ENCODE results near the gene FBLN1. TPM values are rescaled to one million over a fixed set of nuclear protein-coding genes. Genes with fewer than 3 reads are reported as not detected.

The FBLN1 gene
- total RNA-seq, 4 donors from 2014 or later = 65.0 to 194 (median 136) TPM

DNA sequence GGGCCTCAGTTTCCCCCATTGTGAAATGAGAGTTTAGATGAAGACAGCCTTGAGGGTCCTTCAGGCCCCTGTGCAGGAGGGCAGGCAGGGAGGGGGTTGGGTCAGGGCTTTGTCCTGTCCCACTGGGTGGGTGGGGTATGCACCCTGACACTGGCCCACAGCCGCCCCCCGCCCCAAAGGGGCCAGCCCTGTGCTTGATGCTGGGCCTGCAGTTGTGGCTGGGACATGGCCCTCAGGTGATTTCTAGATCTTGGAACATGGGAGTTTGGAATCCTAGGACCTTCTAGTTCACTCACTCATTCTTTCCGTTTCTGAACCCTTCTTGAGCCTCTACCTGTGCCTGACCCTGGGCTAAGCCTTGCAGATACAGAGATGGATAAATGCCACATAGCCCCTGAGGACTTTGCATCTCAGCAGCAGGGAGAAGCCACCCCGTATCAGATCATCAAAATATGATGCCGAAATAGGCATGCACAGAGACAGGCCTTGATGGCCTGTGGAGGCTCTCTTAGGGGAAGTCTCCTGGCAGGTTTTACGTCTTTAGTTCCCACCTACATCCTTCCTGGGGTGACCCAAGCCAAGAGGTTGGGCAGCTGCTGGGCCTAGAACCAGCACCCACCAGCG is 76.0 kb downstream of the FBLN1 start:
- TF ChIP-seq CTCF (IDR thresholded peaks at IDR 0.05; ENCODE audit: low read depth) = no peak

GRCh38 chr22:45579306-45579705 is 76.6 kb downstream of the FBLN1 start:
- no peak for TF ChIP-seq CTCF (IDR thresholded peaks at IDR 0.05; ENCODE audit: low read depth)

GRCh38 chr22:45579806-45580725 is 77.4 kb downstream of the FBLN1 start:
- TF ChIP-seq CTCF (IDR thresholded peaks at IDR 0.05; ENCODE audit: low read depth) = no peak

DNA sequence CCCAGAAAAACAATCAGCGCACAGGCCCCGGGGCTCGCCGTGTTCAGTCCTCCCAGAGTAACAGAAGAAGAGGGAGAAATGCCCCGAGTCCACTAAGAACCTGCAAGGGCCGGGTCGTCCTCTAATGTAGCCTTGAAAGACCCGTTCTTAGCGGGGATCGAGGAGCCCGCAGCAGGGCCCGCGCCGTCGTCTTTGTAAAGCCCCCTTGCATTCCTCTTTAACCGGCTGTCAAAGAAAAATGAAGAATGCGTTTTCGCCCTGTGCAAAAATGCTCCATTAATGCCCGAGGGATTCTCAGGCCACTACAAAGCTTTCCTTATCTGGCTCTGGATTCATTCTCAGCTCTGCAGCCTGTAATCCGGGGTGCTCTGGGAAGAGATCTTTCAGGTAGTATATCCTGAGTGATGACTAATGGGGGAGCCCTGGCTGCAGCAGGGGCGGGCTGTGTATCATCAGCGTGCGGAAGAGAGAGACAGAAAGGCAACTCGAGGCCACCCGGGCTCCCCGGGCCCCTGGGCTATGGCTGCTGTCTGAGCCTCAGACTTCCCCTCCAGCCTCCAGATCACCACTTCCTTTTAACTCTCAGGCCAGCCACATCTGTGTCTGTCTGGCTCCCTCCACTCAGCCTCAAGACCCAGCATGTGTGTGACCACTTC is 78.2 kb downstream of the FBLN1 start:
- no peak for TF ChIP-seq CTCF (IDR thresholded peaks at IDR 0.05; ENCODE audit: low read depth)

- no peak for TF ChIP-seq CTCF (IDR thresholded peaks at IDR 0.05; ENCODE audit: low read depth)
These were observed 78.9 kb downstream of the FBLN1 start for GRCh38 chr22:45581549-45582080.

DNA sequence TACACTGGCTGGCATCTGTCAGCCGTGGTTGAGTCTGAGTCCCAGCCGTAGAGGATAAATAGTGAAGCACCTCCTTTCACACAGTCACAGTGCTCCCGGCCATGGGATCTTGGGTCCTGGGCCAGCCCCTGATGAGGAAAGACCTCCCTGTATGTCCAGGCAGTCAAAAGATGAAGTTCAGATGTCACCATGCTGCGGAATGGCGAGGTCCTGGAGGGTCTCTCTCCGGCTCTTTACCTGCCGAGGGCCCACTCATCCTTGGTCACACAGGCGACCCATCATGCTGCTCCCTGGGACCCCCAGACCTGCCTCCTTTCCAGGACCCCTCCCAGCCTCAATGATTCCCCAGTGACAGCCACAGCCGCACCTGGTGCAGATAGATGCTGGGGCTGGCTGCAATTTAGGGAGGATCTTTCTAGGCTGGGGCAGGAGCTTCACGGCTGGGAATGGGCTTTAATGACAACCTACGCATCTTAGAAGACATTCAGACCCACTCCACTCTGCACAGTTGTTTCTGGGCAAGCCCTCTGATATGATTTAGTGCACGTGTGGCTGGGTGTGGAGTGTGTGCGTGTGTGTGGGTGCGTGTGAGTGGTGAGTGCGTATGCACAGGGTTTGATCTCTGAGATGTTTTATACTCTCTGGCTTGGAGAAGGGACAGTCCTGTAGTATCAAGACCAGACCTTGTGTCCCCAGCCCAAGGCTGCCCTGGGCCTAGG is 79.7 kb downstream of the FBLN1 start:
- TF ChIP-seq CTCF (IDR thresholded peaks at IDR 0.05; ENCODE audit: low read depth) = no peak
